Erythroblast (primary cell): ENCODE data around the gene NUDT4.

Experiments used
- DNase-seq, 2 experiments: peaks; one replicate each; lab custom pipeline; 2025; lab: John Stamatoyannopoulos, UW
- GATA1 ChIP-seq: IDR thresholded peaks from 2 replicates; pipeline ENCODE4 v1.6.1; 2011; ENCODE audit warnings: low read depth, mild to moderate bottlenecking, control low read depth, low read length, moderate library complexity
- POLR2A ChIP-seq: IDR thresholded peaks from 2 replicates; pipeline ENCODE4 v1.6.1; 2011; ENCODE audit warnings: mild to moderate bottlenecking, low read length

Gene NUDT4

DNA sequence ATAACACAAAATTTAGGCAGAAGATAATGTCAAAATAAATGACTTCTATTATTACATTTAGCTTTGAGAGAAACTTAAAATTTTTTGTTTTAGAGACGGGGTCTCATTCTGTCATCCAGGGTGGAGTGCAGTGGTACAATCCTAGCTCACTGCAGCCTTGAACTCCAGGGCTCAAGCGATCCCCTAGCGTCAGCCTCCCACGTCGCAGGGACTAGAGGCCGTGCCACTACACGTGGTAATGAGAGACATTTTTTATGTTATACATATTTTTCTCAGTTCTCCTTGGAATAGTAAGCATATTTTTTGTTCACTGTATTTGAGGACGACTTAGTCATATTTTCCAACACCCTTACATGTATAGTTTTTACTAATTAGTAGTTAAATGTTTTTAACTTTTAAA lies 21.5 kb upstream of the NUDT4 start:
- TF ChIP-seq GATA1, result no peak
- no peak for TF ChIP-seq POLR2A
- DNase-seq, result no peak

DNA sequence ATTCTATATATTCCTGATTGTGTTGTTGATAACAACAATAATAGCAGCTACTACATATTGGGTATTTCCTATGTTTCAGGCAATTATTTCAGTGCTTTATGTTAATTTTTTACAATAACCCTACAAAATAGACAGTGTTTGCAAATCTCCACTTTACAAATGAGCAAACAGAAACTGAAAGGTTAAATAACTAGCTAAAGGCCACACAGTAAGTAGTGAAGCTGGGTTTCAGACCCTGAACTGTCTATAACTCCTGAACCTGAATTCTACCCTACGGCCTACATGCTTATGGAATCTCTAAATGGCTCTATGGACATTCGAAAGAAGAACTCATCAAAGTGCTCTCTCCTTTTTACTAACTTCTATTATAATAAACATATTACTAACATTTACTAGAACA lies 19.7 kb upstream of the NUDT4 start:
- TF ChIP-seq POLR2A (no peak), GATA1 (no peak)
- no peak for DNase-seq

DNA sequence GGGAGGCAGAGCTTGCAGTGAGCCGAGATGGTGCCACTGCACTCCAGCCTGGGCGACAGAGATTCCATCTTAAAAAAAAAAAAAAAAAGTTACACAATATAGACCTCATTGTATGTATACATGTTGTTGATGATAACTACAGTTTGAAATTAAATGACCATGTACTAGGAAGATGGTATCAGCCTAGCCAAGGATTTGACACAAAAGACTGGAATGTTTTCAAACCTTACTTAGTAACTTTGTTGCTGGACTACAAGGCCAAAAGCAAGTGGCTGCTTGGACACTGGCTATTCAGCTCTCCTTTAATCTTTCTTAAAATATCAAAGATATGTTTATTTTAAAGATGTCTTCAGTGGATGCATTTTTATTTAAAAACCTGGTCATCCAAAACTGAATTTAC lies 18.9 kb upstream of the NUDT4 start:
- TF ChIP-seq POLR2A, result no peak
- TF ChIP-seq GATA1, result no peak
- no peak for DNase-seq

DNA sequence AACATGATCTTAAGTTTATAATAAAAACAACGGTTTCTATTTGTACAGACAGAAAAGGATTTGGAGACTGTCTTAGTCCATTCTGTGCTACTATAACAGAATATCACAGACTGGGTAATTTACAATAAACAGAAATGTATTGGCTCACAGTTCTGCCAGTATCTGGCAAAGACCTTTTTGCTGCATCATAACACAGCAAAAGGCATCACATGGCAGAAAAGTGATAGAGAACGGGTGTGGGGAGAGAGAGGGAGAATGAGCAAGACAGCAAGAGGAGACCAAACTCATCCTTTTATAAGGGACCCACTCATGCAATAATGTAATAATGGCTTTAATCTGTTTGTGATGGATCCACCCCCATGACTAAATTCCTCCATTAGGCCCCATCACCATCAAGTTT lies 17.0 kb upstream of the NUDT4 start:
- DNase-seq, result peak; percentile 79 to 86
- TF ChIP-seq POLR2A (no peak), GATA1 (no peak)

DNA sequence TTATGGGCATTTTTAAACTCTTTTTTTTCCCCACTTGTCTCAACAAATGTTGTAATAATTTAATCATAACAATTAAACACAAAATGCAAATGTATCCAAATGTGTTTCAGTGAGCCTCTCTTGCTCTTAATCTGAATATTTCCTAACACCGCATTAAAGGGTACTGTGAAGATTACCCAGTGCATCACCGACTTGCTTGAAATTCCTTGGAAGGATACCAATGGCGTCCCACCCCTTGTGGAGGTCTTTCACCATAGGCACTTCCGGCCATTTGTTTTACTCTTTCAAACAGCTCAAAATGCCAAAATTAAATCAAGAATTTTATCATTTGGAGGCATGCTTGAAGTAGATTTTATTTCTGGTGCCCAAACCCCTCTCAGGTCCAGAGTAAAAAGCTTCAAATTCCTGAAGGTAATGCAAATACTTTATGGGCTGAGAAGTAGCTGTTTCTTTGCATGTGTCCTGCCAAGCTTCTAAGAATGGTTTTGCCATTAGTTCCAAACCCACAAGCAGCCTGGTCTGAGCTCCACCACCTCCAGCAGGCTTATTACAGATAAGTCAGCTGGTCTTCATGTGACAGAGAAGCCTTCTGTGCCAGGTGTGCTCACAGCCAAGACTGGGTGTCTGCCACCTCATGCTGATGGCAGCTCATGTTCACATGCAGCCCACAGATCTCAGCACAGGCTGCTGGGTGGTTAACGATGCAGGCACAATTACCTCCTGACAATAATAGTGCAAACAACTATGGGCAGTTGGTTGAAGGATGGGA lies 16.4 kb upstream of the NUDT4 start:
- peak; percentile 67 for TF ChIP-seq POLR2A
- TF ChIP-seq GATA1, result no peak
- DNase-seq, result peak; percentile 64 to 66

DNA sequence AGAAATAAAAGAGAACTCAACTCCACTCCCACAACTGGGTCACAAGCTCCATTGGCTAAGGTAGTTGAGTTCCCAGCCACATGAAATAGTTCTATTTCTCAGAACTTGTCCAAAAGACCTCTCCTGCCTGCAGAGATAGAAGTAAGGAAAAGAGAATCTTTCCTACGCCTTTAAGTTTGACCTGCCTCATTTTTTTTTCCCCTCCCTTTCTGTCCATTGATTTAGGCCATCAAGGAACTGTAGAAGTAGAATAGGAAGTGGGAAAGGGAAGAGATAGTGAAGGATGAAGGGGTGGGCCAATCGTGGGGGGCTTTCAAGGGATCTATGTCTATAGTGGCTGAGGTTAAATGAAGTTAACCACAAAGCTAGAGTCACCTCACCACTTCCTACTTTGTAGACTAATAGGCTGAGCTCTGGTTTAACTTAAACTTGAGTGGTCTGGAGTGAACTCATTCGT lies 13.9 kb upstream of the NUDT4 start:
- DNase-seq, result peak in 1 of 2 experiments; percentile 30
- TF ChIP-seq GATA1 (no peak), POLR2A (no peak)

DNA sequence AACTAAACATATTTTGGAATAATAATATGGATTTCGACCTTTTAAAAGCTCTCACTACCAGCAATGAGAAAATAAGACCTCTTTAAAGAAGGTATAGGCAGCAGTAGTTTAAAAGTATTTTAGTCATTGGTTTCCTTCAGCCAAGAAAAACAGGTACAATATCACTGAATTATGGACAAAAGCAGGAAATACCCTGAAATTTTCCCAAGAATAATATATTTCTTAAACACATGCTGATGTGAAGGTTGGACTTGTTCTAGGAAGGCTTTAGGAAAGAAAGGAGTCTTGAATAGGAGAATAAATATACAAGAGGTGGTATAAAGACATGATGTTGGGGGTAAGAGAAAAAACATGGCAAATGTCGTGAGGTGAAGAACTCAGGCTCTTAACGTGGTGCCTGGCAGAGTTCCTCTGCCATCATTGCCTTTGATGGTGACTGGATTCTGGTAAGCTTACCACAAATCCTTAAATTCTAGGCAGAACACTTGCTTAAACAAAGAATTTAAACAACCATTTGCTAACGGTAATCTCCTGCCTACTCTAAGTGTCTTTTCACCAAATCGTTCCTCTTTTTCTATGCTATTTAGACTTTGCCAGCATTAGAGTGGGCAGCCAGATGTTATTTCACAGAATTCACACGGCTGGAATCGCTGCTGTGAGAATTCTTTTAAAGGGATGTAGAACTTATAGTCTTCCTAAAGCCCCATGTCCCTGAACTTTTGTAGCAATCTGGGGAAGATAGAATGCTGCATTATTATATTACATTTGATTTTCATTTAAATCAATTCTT lies 11.9 kb upstream of the NUDT4 start:
- TF ChIP-seq POLR2A, result no peak
- no peak for DNase-seq

DNA sequence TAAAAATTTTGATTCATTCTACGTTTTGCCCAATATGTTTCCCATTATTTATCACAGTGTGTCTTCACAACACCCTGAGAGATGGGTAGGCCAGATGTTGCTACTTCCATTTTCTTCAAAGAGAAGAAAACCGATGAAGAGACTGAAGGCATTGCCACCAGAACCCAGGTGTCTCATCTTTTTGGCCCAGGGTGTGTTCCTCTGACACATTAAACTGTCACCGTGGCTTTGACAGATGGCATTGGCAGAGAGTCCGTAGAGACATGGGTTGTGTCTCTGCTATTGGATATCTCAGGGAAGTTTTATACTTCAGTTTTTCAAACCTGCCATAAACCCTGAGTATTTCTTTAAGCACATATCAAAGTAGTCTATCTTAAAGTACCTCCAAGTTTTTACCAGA lies 11.3 kb upstream of the NUDT4 start:
- DNase-seq, result no peak
- TF ChIP-seq POLR2A (no peak), GATA1 (no peak)

DNA sequence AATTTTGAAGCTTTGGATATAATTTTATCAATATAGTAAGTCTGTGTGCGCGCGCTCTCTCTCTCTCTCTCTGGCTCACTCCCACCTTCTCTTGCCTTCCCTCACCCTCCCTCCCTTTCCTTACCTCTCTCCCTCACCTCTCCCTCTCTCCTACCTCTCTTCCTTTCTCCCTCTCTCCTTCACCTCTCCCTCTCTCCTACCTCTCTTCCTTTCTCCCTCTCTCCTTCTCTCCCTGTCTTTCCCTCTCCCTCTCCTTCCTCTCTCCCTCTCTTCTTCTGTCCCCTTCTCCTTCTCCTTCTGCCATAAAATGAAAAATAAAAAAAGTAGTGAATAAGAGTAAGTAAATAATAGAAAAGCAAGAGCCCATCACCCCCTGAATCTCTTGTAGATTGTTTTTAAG lies 9.0 kb upstream of the NUDT4 start:
- no peak for DNase-seq
- TF ChIP-seq GATA1, result no peak
- no peak for TF ChIP-seq POLR2A

DNA sequence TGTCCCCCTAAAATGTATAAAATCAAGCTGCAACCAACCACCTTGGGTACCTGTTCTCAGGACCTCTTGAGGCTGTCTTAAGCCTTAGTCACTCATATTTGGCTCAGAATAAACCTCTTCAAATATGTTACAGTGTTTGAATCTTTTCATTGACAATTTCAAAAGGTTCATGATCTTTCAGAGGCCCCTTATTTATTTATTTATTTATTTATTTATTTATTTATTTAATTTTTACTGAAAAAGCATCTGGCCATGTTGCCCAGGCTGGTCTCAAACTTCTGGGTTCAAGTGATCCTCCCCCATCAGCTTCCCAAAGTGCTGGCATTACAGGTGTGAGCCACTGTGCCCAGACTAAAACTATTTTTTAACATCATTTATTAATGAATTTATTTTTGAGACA lies 8.2 kb upstream of the NUDT4 start:
- no peak for DNase-seq
- TF ChIP-seq GATA1 (no peak), POLR2A (no peak)

DNA sequence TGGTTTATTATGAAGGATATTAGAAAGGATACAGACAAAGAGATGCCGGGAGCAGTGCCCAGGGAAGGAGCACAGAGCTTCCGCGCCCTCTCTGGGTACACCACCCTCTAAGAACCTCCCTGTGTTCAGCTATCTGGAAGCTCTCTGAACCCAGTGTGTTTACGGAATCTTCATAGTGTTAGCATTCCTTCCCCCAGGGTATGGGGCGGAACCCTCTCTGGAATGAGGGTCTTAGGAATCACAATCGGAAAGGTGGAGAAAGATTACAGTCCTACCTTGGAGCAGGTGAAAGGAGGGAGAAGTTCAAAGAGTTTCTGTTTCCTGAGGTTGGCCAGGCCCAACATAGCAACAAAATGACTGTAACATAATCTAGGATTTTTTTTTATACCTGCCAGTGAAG lies 6.8 kb upstream of the NUDT4 start:
- TF ChIP-seq POLR2A (no peak), GATA1 (no peak)

DNA sequence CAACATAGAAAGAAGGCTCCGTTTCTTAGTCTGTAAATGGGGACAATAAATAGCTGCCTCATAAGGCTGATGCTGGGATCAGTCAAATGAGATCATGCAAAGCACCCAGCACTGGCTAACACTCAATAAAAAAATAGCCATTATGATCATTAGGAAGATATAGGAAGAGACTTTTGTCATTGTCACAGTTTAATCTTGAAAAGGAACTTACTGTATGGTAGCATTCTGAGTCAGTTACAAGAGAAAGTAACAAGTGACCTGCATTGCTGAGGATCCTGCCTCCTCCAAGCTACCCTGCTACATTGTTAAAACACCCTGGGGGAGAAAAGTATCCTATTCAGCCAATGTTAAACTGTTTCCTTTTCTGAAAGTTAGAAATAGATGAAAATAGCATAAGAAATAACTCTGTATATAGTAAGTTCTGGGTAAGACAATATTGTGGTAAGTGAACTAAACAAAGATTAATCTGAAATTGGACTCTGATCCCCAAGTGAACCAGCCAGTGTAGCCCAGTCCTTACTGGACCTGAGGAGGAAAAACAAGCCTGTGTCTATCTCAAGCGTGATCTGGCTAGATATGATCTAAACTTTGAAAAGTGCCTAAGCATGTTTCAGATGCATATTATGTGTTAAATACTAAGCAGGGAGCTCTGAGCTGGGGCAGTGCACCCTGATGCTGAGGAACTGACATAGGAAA lies 3.6 kb upstream of the NUDT4 start:
- TF ChIP-seq POLR2A, result no peak
- TF ChIP-seq GATA1, result no peak
- DNase-seq, result peak; percentile 75 to 81

More for the DNA sequence above, 6.8 kb upstream of the NUDT4 start:
- no peak for DNase-seq

DNA sequence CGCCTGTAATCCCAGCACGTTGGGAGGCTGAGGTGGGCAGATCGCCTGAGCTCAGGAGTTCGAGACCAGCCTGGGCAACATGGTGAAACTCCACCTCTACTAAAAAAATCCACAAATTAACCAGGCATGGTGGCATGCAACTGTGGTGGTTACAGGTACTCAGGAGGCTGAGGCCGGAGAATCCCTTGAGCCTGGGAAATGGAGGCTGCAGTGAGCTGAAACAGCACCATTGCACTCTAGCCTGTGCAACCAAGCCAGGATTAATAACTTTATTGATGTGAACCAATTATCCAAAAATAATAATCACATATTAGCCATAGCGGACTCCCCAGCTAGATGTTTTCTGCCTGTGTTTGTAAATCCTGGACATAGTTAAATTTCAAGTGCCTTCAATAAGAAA lies 1.8 kb upstream of the NUDT4 start:
- DNase-seq, result no peak
- TF ChIP-seq POLR2A, result no peak
- TF ChIP-seq GATA1, result no peak
